Lower lobe of right lung (tissue), 2 donors: ENCODE measurements around the gene WNT5B. TPM values are rescaled to one million over a fixed set of nuclear protein-coding genes. Genes with fewer than 3 reads are reported as not detected.

Experiments used
- ATAC-seq, 2 donors: fragments of 200-7000 bp; cut with Tn5 transposase; one replicate each; pipeline ENCODE4 v1.9.1; 2020 to 2022; ENCODE audit warnings: mild to moderate bottlenecking in 2 of 2, moderate library complexity in 2 of 2
- DNase-seq: peaks from one replicate; pipeline ENCODE4 v3.0.0-alpha.2; 2020
- H3K27ac ChIP-seq: fragments of 200-600 bp; one replicate; pipeline ENCODE4 v1.8.0; 2022
- H3K27me3 ChIP-seq: fragments of 200-600 bp; one replicate; pipeline ENCODE4 v1.8.0; 2022; ENCODE audit warnings: low read depth
- H3K36me3 ChIP-seq: fragments of 200-600 bp; one replicate; pipeline ENCODE4 v1.8.0; 2022; ENCODE audit warnings: mild to moderate bottlenecking
- H3K4me1 ChIP-seq: fragments of 200-600 bp; one replicate; pipeline ENCODE4 v1.8.0; 2022
- H3K4me3 ChIP-seq: fragments of 200-600 bp; one replicate; pipeline ENCODE4 v1.8.0; 2022; ENCODE audit warnings: mild to moderate bottlenecking
- H3K9me3 ChIP-seq: fragments of 200-600 bp; one replicate; pipeline ENCODE4 v1.8.0; 2022
- CTCF ChIP-seq: fragments of 200-600 bp; IDR thresholded peaks from one replicate; pipeline ENCODE4 v1.8.0; 2022; ENCODE audit warnings: antibody characterized with exemption, mild to moderate bottlenecking
- intact Hi-C: fragments of 100-400 bp; cut with DNase I; formaldehyde crosslinking; loops from one replicate; pipeline ENCODE4 v1.11.0; 2022
- total RNA-seq: library from RNA; stranded (reverse); fragmentation: NEBNext Ultra II Directional; extraction: Animal tissue kit (Norgen Biotek cat#: 25700); gene quantifications from one replicate; pipeline ENCODE4 v1.2.1, GENCODE V29; 2021
- donor health status: DM: no; HTN: yes; CAD: no; lungs with severe emphysema.

WNT5B gene
- total RNA-seq, 1 donor from 2014 or later: 6.1 TPM

DNA sequence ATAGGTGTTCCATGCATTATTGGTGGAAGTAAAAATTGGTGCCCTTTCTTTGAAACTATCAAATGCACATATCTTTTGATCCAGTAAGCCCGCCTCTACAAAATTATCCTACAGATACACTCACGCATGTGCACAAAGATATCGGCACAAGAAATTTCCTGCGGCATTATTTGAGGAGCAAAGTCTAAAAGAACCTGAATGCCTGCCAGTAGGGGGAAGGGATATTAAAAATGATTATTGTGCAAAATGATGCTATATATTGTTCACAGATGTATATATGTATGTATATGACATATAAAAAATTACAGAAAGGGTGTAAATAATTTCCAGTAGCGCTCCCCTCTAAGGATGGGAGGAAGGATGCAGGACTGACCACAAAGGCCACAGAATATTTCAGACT lies 37.2 kb downstream of the WNT5B start:
- ATAC-seq (no peak), DNase-seq (no peak)
- H3K4me1 ChIP-seq: peaks cover 38% of the 10 kb centered on the region
- no peak for TF ChIP-seq CTCF
- intact Hi-C loops: no loop called here
- H3K9me3 ChIP-seq: no peaks in the 10 kb centered on the region
- no peak overlapping the region for H3K4me3 ChIP-seq
- H3K27me3 ChIP-seq: no peaks in the 10 kb centered on the region
- no peak overlapping the region for H3K27ac ChIP-seq
- no peaks in the 10 kb centered on the region for H3K36me3 ChIP-seq

GRCh38 chr12:1666685-1667162 lies 37.7 kb downstream of the WNT5B start:
- intact Hi-C loops: no loop called here
- H3K27ac ChIP-seq: peak overlapping the region; percentile 62
- no peak for TF ChIP-seq CTCF
- DNase-seq (no peak), ATAC-seq (no peak)
- H3K27me3 ChIP-seq: no peaks in the 10 kb centered on the region
- no peaks in the 10 kb centered on the region for H3K36me3 ChIP-seq
- peaks cover 38% of the 10 kb centered on the region for H3K4me1 ChIP-seq
- H3K4me3 ChIP-seq: no peak overlapping the region
- no peaks in the 10 kb centered on the region for H3K9me3 ChIP-seq

- H3K9me3 ChIP-seq: no peaks in the 10 kb centered on the region
- H3K36me3 ChIP-seq: no peaks in the 10 kb centered on the region
- TF ChIP-seq CTCF: no peak
- intact Hi-C loops: no loop called here
- DNase-seq (peak; percentile 75), ATAC-seq (peak; percentile 77 to 88)
- H3K4me3 ChIP-seq: no peak overlapping the region
- H3K4me1 ChIP-seq: peaks cover 38% of the 10 kb centered on the region
- H3K27ac ChIP-seq: peak overlapping the region; percentile 39
- H3K27me3 ChIP-seq: no peaks in the 10 kb centered on the region
Observed at GRCh38 chr12:1668833-1669543, 40.0 kb downstream of the WNT5B start.

GRCh38 chr12:1670358-1671268 lies 41.6 kb downstream of the WNT5B start:
- ATAC-seq (no peak), DNase-seq (no peak)
- intact Hi-C loops: no loop called here
- no peak for TF ChIP-seq CTCF
- H3K27me3 ChIP-seq: no peaks in the 10 kb centered on the region
- H3K9me3 ChIP-seq: no peaks in the 10 kb centered on the region
- no peak overlapping the region for H3K27ac ChIP-seq
- H3K4me1 ChIP-seq: peaks cover 32% of the 10 kb centered on the region
- H3K4me3 ChIP-seq: no peak overlapping the region
- no peaks in the 10 kb centered on the region for H3K36me3 ChIP-seq

GRCh38 chr12:1676043-1676442 lies 47.0 kb downstream of the WNT5B start:
- ATAC-seq (no peak), DNase-seq (no peak)
- intact Hi-C loops: no loop called here
- Histone ChIP-seq H3K27me3 (no peaks in the 10 kb centered on the region), H3K27ac (no peak overlapping the region), H3K4me1 (peaks cover 9% of the 10 kb centered on the region), H3K4me3 (no peak overlapping the region), H3K36me3 (no peaks in the 10 kb centered on the region), H3K9me3 (no peaks in the 10 kb centered on the region)
- no peak for TF ChIP-seq CTCF
